Measurements from ENCODE around the gene GPC6. TPM values are rescaled to one million over a fixed set of nuclear protein-coding genes. Genes with fewer than 3 reads are reported as not detected.

Gene GPC6
- total RNA-seq, 3 donors from 2014 or later (not counting 1 experiment from before 2014, with no cell fraction given), result not detected

GRCh38 chr13:93859716-93860115, 633.1 kb downstream of the GPC6 start:
- Mint-ChIP-seq H3K4me1 (no peaks in the 10 kb centered on the region), H3K36me3 (no peaks in the 10 kb centered on the region), H3K27me3 (ENCODE audit: low read depth in 2 of 2) (no peaks in the 10 kb centered on the region), H3K9me3 (peaks cover 8 to 11% of the 10 kb centered on the region in 2 donors), H3K4me3 (no peak overlapping the region), H3K27ac (no peak overlapping the region)
- H3K4me1 ChIP-seq (ENCODE audit: control insufficient read depth, insufficient read depth, low read length), result no peaks in the 10 kb centered on the region
- ATAC-seq (no peak), DNase-seq (no peak)
- intact Hi-C loops (cut with micrococcal nuclease), result no loop called here
- no peak for TF ChIP-seq CTCF (IDR thresholded peaks at IDR 0.05)
- H3K27me3 ChIP-seq (ENCODE audit: control insufficient read depth, insufficient read depth, low read length), result no peaks in the 10 kb centered on the region
- H3K4me3 ChIP-seq (ENCODE audit: low read length), result no peak overlapping the region
- H3K9me3 ChIP-seq (ENCODE audit: control insufficient read depth, insufficient read depth, low read length), result no peaks in the 10 kb centered on the region
- H3K27ac ChIP-seq (ENCODE audit: low read length), result no peak overlapping the region
- H3K36me3 ChIP-seq (ENCODE audit: control insufficient read depth, insufficient read depth, low read length), result no peaks in the 10 kb centered on the region
- 82% methylated on average over 2 of the region's 2 CpGs for WGBS (ENCODE audit: insufficient coverage)

DNA sequence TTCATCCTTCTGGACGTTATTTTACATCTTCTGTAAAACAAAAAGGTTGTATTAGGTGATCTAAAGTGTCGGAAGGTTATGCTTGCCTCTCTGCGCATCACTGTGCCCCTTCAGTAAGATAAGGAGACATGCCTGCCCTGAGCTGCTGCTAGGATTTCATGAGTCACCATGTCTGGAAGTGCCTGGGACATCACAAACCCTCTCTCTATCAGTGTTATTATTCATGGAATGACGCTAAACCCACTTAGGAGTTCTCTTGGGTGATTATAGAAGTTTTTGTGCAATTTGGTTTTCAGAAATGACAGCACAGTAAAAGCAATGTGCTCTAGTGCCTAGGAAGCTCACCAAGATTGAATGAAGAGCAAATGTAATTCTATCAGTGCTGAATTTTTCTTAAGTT, 635.2 kb downstream of the GPC6 start:
- Mint-ChIP-seq H3K9me3 (peaks cover 8 to 15% of the 10 kb centered on the region in 2 donors), H3K36me3 (no peaks in the 10 kb centered on the region), H3K4me3 (no peak overlapping the region), H3K27me3 (ENCODE audit: low read depth in 2 of 2) (no peaks in the 10 kb centered on the region), H3K4me1 (no peaks in the 10 kb centered on the region), H3K27ac (no peak overlapping the region)
- Histone ChIP-seq H3K4me1 (ENCODE audit: control insufficient read depth, insufficient read depth, low read length) (no peaks in the 10 kb centered on the region), H3K36me3 (ENCODE audit: control insufficient read depth, insufficient read depth, low read length) (no peaks in the 10 kb centered on the region), H3K9me3 (ENCODE audit: control insufficient read depth, insufficient read depth, low read length) (no peaks in the 10 kb centered on the region), H3K27me3 (ENCODE audit: control insufficient read depth, insufficient read depth, low read length) (no peaks in the 10 kb centered on the region), H3K27ac (ENCODE audit: low read length) (no peak overlapping the region), H3K4me3 (ENCODE audit: low read length) (no peak overlapping the region)
- no peak for TF ChIP-seq CTCF (IDR thresholded peaks at IDR 0.05)
- intact Hi-C loops (cut with micrococcal nuclease), result no loop called here
- no peak for ATAC-seq
- DNase-seq, result no peak
- WGBS (ENCODE audit: insufficient coverage), result 87% methylated on average over 2 of the region's 4 CpGs

GRCh38 chr13:93862259-93862658, 635.7 kb downstream of the GPC6 start:
- ATAC-seq, result no peak

More at GRCh38 chr13:93862259-93862658, 635.7 kb downstream of the GPC6 start:
- DNase-seq, result no peak
- H3K4me1 ChIP-seq (ENCODE audit: control insufficient read depth, insufficient read depth, low read length), result no peaks in the 10 kb centered on the region
- WGBS (ENCODE audit: insufficient coverage), result 80% methylated on average over 2 of the region's 2 CpGs
- Mint-ChIP-seq H3K27me3 (ENCODE audit: low read depth in 2 of 2) (no peaks in the 10 kb centered on the region), H3K27ac (no peak overlapping the region), H3K9me3 (peaks cover 8 to 15% of the 10 kb centered on the region in 2 donors), H3K4me1 (no peaks in the 10 kb centered on the region), H3K36me3 (no peaks in the 10 kb centered on the region), H3K4me3 (no peak overlapping the region)
- no peaks in the 10 kb centered on the region for H3K36me3 ChIP-seq (ENCODE audit: control insufficient read depth, insufficient read depth, low read length)
- no peak for TF ChIP-seq CTCF (IDR thresholded peaks at IDR 0.05)
- H3K27ac ChIP-seq (ENCODE audit: low read length), result no peak overlapping the region
- no peaks in the 10 kb centered on the region for H3K27me3 ChIP-seq (ENCODE audit: control insufficient read depth, insufficient read depth, low read length)
- H3K9me3 ChIP-seq (ENCODE audit: control insufficient read depth, insufficient read depth, low read length), result no peaks in the 10 kb centered on the region
- no peak overlapping the region for H3K4me3 ChIP-seq (ENCODE audit: low read length)
- intact Hi-C loops (cut with micrococcal nuclease), result no loop called here

Measured in natural killer cell (primary cell).